Neural progenitor cell (in vitro differentiated cells): Measurements from ENCODE around the gene EPHX1. TPM values are rescaled to one million over a fixed set of nuclear protein-coding genes. Genes with fewer than 3 reads are reported as not detected.

Source experiments
- DNase-seq: peaks from one replicate; pipeline ENCODE4 v3.0.0-alpha.2; 2016; ENCODE audit warnings: low spot score
- H2AFZ ChIP-seq: fragments of 200-600 bp; sonication (generic); replicated peaks from 2 replicates; pipeline ENCODE4 v1.6.1; 2016; ENCODE audit warnings: antibody characterized with exemption
- H3F3A ChIP-seq: fragments of 200-600 bp; sonication (generic); 2 replicates; pipeline ENCODE4 v1.6.1; 2016; ENCODE audit warnings: antibody characterized with exemption, low read depth
- H3K27ac ChIP-seq: fragments of 200-600 bp; sonication (generic); 2 replicates; pipeline ENCODE4 v1.5.1; 2016; ENCODE audit warnings: mild to moderate bottlenecking
- H3K27me3 ChIP-seq: fragments of 200-600 bp; sonication (generic); 2 replicates; pipeline ENCODE4 v1.6.1; 2016; ENCODE audit warnings: mild to moderate bottlenecking, moderate library complexity
- H3K36me3 ChIP-seq: fragments of 200-600 bp; sonication (generic); 2 replicates; pipeline ENCODE4 v1.5.1; 2016
- H3K4me1 ChIP-seq: fragments of 200-600 bp; sonication (generic); 2 replicates; pipeline ENCODE4 v1.6.1; 2016; ENCODE audit warnings: mixed run types
- H3K4me2 ChIP-seq: fragments of 200-600 bp; sonication (generic); 2 replicates; pipeline ENCODE4 v1.6.1; 2016
- H3K4me3 ChIP-seq: fragments of 200-600 bp; sonication (generic); 2 replicates; pipeline ENCODE4 v1.5.1; 2016
- H3K79me2 ChIP-seq: fragments of 200-600 bp; sonication (generic); 2 replicates; pipeline ENCODE4 v1.6.1; 2016; ENCODE audit warnings: low read depth
- H3K9ac ChIP-seq: fragments of 200-600 bp; sonication (generic); 2 replicates; pipeline ENCODE4 v1.6.1; 2016
- H3K9me3 ChIP-seq: fragments of 200-600 bp; sonication (generic); 2 replicates; pipeline ENCODE4 v1.5.1; 2016; ENCODE audit warnings: low read depth
- H4K20me1 ChIP-seq: fragments of 200-600 bp; sonication (generic); 2 replicates; pipeline ENCODE4 v1.6.1; 2016; ENCODE audit warnings: low read depth
- H3K27ac Mint-ChIP-seq: 3 replicates; pipeline ENCODE4 v1.8.0; 2021; ENCODE audit warnings: mixed read lengths
- H3K27me3 Mint-ChIP-seq: 2 replicates; pipeline ENCODE4 v1.8.0; 2022; ENCODE audit warnings: low read depth, mild to moderate bottlenecking, inconsistent platforms, moderate library complexity, mixed read lengths; ENCODE audit not compliant: insufficient read depth
- H3K36me3 Mint-ChIP-seq: 3 replicates; pipeline ENCODE4 v1.8.0; 2021; ENCODE audit warnings: mixed read lengths
- H3K4me1 Mint-ChIP-seq: 3 replicates; pipeline ENCODE4 v1.8.0; 2021; ENCODE audit warnings: mixed read lengths
- H3K4me3 Mint-ChIP-seq: 3 replicates; pipeline ENCODE4 v1.8.0; 2021; ENCODE audit warnings: mild to moderate bottlenecking, moderate library complexity, mixed read lengths
- H3K9me3 Mint-ChIP-seq: 3 replicates; pipeline ENCODE4 v1.8.0; 2020; ENCODE audit warnings: mixed read lengths
- EZH2 ChIP-seq: fragments of 200-600 bp; sonication (generic); IDR thresholded peaks from 2 replicates; pipeline ENCODE4 v1.6.1; 2017; ENCODE audit warnings: antibody characterized with exemption, mild to moderate bottlenecking, moderate library complexity
- EZH2phosphoT487 ChIP-seq: fragments of 200-600 bp; sonication (generic); IDR thresholded peaks from 2 replicates; pipeline ENCODE4 v1.6.1; 2017; ENCODE audit warnings: antibody characterized with exemption
- total RNA-seq: library from RNA; depleted of rRNA; stranded (reverse); fragments of >200 nt; gene quantifications from 2 replicates; pipeline ENCODE4 v1.2.3, GENCODE V29; 2015; ENCODE audit warnings: low replicate concordance
- TF ChIP-seq, protein P1 (sequence below): fragments of 200-600 bp; sonication (generic); IDR thresholded peaks from 2 replicates; pipeline ENCODE4 v1.5.1; 2017; ENCODE audit warnings: antibody characterized with exemption, mild to moderate bottlenecking

The EPHX1 gene
- total RNA-seq, 1 donor from 2014 or later: 4.3 TPM

DNA sequence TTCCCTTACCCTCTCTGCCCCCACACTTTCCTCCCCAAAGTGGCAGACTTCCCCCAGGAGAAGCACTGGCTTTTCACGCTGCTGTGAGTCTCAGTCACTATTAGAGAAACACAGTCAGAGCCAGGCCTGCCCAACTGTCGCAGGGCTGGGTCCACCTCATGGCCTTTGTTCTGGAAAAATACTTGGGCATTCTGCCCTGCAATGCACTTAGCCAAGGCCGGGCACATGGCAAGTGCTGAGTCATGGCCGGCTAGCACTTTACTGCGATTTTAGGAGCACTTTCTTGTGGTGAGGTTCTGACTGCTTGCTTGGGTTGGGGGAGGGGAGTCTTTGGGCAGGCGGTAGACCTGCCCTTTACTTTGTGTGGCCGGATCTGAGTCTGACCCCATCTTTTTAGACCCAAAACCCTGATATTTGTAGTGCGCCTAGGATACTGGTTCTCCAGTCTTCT is 7.7 kb downstream of the EPHX1 start:
- Histone ChIP-seq H4K20me1 (peaks cover 5% of the 10 kb centered on the region), H3K4me2 (no peak overlapping the region), H3K79me2 (no peaks in the 10 kb centered on the region), H3K36me3 (no peaks in the 10 kb centered on the region), H3K27me3 (no peaks in the 10 kb centered on the region), H3K4me3 (no peak overlapping the region), H2AFZ (no peak overlapping the region), H3K4me1 (peaks cover 37% of the 10 kb centered on the region), H3F3A (peaks cover 10% of the 10 kb centered on the region), H3K27ac (no peak overlapping the region), H3K9me3 (no peaks in the 10 kb centered on the region), H3K9ac (no peak overlapping the region)
- H3K36me3 Mint-ChIP-seq: no peaks in the 10 kb centered on the region
- H3K4me3 Mint-ChIP-seq: no peak overlapping the region
- H3K27me3 Mint-ChIP-seq: peaks cover 4% of the 10 kb centered on the region
- no peaks in the 10 kb centered on the region for H3K9me3 Mint-ChIP-seq
- TF ChIP-seq EZH2phosphoT487 (no peak), EZH2 (no peak)
- TF ChIP-seq, protein P1, sequence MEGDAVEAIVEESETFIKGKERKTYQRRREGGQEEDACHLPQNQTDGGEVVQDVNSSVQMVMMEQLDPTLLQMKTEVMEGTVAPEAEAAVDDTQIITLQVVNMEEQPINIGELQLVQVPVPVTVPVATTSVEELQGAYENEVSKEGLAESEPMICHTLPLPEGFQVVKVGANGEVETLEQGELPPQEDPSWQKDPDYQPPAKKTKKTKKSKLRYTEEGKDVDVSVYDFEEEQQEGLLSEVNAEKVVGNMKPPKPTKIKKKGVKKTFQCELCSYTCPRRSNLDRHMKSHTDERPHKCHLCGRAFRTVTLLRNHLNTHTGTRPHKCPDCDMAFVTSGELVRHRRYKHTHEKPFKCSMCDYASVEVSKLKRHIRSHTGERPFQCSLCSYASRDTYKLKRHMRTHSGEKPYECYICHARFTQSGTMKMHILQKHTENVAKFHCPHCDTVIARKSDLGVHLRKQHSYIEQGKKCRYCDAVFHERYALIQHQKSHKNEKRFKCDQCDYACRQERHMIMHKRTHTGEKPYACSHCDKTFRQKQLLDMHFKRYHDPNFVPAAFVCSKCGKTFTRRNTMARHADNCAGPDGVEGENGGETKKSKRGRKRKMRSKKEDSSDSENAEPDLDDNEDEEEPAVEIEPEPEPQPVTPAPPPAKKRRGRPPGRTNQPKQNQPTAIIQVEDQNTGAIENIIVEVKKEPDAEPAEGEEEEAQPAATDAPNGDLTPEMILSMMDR: no peak
- no peak for DNase-seq
- peaks cover 33% of the 10 kb centered on the region for H3K4me1 Mint-ChIP-seq
- H3K27ac Mint-ChIP-seq: peak overlapping the region; percentile 37

GRCh38 chr1:225818229-225818628 is 8.3 kb downstream of the EPHX1 start:
- H3K9me3 ChIP-seq: no peaks in the 10 kb centered on the region
- Mint-ChIP-seq H3K9me3 (no peaks in the 10 kb centered on the region), H3K27ac (no peak overlapping the region), H3K27me3 (no peaks in the 10 kb centered on the region), H3K4me3 (no peak overlapping the region), H3K4me1 (peaks cover 29% of the 10 kb centered on the region), H3K36me3 (no peaks in the 10 kb centered on the region)
- no peak overlapping the region for H3K27ac ChIP-seq
- H3K27me3 ChIP-seq: no peaks in the 10 kb centered on the region
- TF ChIP-seq EZH2phosphoT487 (no peak), EZH2 (no peak)
- TF ChIP-seq, protein P1: no peak
- peaks cover 36% of the 10 kb centered on the region for H3K4me1 ChIP-seq
- no peak for DNase-seq
- H4K20me1 ChIP-seq: peaks cover 5% of the 10 kb centered on the region
- no peak overlapping the region for H3K9ac ChIP-seq
- H3K4me2 ChIP-seq: no peak overlapping the region
- H2AFZ ChIP-seq: no peak overlapping the region
- H3K79me2 ChIP-seq: no peaks in the 10 kb centered on the region
- H3F3A ChIP-seq: peaks cover 8% of the 10 kb centered on the region
- H3K36me3 ChIP-seq: no peaks in the 10 kb centered on the region
- H3K4me3 ChIP-seq: no peak overlapping the region

GRCh38 chr1:225819346-225820192 is 9.6 kb downstream of the EPHX1 start:
- Mint-ChIP-seq H3K9me3 (no peaks in the 10 kb centered on the region), H3K27ac (peak overlapping the region; percentile 29), H3K36me3 (no peaks in the 10 kb centered on the region), H3K27me3 (no peaks in the 10 kb centered on the region), H3K4me3 (no peak overlapping the region), H3K4me1 (peaks cover 33% of the 10 kb centered on the region)
- Histone ChIP-seq H3K4me2 (no peak overlapping the region), H3K36me3 (no peaks in the 10 kb centered on the region), H3K79me2 (no peaks in the 10 kb centered on the region), H3K9me3 (no peaks in the 10 kb centered on the region), H3K27me3 (no peaks in the 10 kb centered on the region), H3K9ac (no peak overlapping the region), H3F3A (no peaks in the 10 kb centered on the region), H3K4me1 (peaks cover 35% of the 10 kb centered on the region), H4K20me1 (peaks cover 9% of the 10 kb centered on the region), H3K27ac (no peak overlapping the region), H3K4me3 (no peak overlapping the region), H2AFZ (no peak overlapping the region)
- TF ChIP-seq EZH2 (no peak), EZH2phosphoT487 (no peak)
- TF ChIP-seq, protein P1: no peak
- DNase-seq: no peak
